Measurements from ENCODE around the gene CXCL5.

DNA sequence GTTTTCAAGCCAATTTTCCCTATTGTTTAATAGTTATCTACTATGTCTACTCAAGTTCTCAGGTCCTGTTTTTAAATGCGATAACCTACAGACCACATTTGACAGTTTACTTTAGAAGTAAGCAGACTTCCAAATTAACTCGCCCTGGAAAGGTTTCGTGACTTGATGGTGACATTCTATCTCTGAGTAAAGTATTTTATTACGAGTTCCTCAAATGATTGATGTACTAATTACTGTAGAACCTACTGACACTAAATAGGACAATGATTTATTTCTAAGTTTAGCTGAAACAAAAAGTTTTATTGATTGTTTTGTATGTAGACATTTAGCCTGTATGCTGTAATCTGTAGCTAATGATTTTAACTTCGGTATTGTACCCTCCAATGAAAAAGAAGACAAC, 8.5 kb downstream of the CXCL5 start:
- TF ChIP-seq USF1 (IDR thresholded peaks at IDR 0.05) = no peak
- TF ChIP-seq, protein P1, sequence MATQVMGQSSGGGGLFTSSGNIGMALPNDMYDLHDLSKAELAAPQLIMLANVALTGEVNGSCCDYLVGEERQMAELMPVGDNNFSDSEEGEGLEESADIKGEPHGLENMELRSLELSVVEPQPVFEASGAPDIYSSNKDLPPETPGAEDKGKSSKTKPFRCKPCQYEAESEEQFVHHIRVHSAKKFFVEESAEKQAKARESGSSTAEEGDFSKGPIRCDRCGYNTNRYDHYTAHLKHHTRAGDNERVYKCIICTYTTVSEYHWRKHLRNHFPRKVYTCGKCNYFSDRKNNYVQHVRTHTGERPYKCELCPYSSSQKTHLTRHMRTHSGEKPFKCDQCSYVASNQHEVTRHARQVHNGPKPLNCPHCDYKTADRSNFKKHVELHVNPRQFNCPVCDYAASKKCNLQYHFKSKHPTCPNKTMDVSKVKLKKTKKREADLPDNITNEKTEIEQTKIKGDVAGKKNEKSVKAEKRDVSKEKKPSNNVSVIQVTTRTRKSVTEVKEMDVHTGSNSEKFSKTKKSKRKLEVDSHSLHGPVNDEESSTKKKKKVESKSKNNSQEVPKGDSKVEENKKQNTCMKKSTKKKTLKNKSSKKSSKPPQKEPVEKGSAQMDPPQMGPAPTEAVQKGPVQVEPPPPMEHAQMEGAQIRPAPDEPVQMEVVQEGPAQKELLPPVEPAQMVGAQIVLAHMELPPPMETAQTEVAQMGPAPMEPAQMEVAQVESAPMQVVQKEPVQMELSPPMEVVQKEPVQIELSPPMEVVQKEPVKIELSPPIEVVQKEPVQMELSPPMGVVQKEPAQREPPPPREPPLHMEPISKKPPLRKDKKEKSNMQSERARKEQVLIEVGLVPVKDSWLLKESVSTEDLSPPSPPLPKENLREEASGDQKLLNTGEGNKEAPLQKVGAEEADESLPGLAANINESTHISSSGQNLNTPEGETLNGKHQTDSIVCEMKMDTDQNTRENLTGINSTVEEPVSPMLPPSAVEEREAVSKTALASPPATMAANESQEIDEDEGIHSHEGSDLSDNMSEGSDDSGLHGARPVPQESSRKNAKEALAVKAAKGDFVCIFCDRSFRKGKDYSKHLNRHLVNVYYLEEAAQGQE (IDR thresholded peaks at IDR 0.05; ENCODE audit: low read depth) = no peak
- TF ChIP-seq CEBPB (IDR thresholded peaks at IDR 0.05) = no peak
